IPS DF 4.7 (cell line): ENCODE measurements around the gene KBTBD8.

ENCODE experiments used
- DNase-seq: peaks from one replicate; pipeline ENCODE4 v3.0.0-alpha.2; 2013; ENCODE audit warnings: low spot score; ENCODE audit errors: extremely low read depth

The KBTBD8 gene

DNA sequence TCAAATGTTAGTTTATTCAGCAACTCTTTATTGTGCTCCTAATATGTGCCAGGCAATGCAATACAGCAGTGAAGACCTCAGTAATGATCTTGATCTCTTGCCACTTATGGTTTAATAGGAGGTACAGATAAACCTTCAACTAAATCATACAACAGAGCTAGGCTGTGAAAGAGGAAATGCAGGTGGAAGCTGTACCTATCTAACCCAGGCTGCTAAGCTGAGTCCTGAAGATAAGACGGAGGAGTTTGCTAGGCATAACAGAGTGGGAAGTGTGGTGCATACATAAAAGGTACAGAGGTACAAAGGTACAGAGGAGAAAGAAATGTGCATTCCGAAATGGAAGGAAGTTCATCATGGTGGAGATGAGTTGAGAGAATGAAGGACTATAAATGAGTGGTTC lies 35.0 kb downstream of the KBTBD8 start:
- DNase-seq: no peak

DNA sequence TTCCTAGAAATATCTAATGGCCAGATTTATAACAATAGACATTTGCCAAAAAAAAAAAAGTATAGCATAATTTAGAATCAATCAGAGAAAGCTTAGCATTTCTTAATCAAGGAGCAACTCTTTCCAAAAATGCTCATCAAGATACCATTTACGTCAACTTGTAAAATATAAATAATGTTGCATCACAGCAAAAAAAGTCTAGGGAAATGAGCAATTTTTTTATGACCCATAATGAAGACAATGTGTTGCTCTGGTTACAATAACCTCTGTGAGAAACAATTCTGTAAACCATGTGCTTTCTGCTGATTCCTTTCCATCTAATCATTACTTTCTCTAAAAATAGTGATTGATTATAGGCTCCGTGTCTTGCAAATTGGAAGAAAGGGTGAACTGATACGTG lies 36.3 kb downstream of the KBTBD8 start:
- DNase-seq: no peak

DNA sequence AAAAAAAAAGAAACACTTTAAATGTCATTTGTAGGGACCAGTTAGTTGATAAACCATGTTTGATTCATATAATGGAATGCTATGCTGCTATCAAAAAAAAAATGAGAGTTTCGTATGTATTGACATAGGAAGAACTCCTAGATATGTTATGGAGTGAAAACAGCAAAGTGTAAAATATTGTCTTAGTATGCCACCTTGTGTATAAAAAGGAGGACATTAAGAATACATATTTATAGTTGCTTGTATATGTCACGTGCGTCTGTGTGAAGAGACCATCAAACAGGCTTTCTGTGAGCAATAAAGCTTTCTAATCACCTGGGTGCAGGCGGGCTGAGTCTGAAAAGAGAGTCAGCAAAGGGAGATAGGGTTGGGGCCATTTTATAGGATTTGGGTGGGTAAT lies 39.5 kb downstream of the KBTBD8 start:
- no peak for DNase-seq

DNA sequence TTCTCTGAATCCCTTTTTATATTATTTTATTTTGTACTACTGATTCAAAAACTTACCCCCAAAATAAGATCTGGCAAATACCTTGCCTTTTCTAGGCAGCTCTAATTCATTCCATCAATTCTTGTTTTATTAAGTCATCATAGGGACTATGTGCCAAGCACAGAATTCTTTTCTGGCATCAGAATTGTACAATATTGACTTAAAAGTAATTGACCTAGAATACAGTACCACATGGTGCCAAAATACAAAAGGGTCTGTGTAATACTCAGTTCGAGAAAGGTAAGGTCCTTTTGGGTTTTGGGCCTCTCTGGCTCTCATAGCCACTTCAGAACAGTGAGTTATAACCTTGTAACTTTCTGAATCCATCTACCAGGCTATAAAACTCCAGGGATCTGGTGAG lies 46.2 kb downstream of the KBTBD8 start:
- DNase-seq: no peak

DNA sequence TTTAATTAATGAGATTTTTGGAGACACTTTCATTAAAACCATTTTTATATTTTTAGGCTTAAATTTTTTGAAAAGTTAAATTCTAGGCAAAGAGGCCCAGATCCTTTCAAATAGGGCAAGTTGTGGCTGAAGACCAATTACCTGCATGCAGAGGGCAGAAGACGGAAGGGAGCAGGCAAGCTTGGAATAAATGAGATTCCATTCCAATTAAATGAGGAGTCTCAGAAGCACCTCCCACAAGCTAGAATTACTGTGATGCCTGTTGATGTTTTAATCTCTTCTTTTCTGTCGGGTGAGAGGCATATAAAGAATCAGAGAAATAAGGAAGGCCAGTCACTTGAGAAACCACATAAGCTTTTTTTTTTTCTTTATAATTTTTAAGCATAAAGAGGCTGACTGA lies 46.8 kb downstream of the KBTBD8 start:
- DNase-seq: no peak

DNA sequence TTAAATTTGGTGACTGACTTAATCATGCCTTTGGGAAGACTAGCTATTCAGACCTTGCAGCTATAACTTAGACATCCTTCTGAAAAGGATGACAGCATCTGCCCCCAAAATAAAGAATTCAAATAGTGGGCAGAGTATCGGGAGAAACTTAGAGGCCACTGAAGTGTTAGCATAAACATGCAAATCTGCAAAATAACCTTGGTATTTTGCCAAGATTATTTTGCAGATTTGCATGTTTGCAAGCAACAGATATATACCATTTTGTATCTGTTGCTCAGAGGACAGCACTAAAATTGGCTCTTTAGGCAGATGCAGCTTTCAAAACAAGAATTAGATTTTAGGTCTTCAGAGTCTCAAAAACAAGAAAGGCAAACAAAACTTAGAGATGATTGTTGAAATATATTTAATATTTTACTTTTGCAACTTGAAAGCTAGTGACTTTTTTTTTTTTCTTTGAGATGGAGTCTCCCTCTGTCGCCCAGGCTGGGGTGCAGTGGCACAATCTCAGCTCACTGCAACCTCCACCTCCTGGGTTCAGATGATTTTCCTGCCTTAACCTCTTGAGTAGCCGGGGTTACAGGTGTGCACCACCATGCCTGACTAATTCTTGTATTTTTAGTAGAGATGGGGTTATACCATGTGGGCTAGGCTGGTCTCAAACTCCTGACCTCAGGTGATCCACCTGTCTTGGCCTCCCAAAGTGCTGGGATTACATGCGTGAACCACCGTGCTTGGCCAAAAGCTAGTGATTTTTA lies 47.8 kb downstream of the KBTBD8 start:
- DNase-seq: no peak

DNA sequence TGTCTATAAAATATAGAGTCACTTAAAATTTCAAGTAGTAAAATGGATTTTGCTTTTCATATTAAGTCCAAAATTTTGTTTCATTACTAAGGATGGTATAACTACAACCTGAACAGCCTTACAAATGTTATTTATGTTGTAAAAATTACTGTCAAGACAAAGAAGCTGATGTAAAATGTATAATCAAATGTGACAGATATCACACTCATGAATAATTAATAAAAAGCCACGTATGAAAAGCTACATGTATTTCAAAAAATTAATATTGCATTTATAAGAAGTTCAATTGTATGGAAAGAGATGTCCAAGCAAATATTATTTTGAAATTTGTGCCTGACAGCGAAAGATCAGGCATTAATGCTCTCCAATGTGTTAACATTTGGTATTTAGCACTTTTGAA lies 48.9 kb downstream of the KBTBD8 start:
- DNase-seq: no peak

DNA sequence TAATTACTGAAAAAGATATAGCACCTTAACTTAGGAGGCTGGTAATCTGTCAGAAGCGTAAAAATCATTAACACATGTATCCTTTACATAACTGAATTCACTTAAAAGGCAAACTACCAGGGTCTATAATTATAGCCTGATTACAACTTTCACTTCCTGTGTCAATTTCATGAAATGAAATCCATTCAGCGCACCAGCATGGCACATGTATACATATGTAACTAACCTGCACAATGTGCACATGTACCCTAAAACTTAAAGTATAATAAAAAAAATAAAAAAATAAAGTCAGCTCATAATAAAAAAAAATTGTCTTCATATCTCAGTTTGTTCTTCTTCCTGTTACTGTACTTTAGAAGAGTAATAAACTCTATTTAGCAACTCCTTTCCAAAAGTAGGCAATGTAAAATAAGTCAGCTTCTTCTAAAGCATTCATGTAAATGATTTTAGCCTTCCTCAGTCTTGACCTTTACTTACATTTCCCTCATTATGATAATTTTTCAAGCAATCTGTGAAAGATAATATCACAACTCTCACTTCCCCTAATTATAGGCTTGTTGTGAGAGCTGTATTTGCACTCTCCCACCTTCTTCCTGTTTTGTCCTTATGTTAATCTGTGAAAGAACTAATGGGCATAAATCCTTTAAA lies 50.1 kb downstream of the KBTBD8 start:
- no peak for DNase-seq

DNA sequence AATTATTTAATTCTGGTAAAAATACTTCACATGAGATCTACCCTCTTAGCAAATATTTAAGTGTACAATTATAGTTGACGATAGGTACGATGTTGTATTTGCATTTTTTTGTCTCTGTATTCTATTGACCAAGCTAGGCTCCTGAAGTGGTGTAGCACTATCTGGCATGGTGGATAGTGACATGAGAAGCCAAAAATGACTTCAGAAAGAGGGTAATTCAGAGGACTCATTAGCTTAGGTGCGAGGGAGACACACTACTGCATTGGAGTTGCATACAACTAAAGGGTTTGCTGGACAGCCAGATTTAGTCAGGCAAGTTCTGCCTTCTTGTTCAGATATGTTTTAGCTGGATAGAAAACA lies 50.6 kb downstream of the KBTBD8 start:
- DNase-seq: no peak

DNA sequence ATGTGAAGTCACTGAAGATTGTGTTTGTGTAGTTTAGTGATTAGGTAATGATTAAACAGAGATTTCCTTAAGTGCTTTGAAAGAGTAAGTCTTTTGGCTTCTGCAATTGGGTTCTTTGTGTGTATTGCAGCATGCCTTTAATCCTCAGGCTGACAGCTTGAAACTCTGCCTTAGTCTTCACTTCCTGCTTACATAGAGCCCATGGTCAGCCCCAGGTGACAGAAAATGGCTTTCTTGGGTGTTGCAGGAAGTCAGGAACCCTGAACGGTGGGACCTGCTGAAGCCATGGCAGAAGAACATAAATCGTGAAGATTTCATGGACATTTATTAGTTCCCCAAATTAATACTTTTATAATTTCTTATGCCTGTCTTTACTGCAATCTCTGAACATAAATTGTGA lies 61.3 kb downstream of the KBTBD8 start:
- no peak for DNase-seq
